Measurements from ENCODE around the gene WDR86. TPM values are rescaled to one million over a fixed set of nuclear protein-coding genes. Genes with fewer than 3 reads are reported as not detected.

Gene WDR86
- polyA plus RNA-seq, 1 donor from 2014 or later = 46.2 TPM

GRCh38 chr7:151351027-151351426 is 58.8 kb downstream of the WDR86 start:
- Histone ChIP-seq H2AFZ (ENCODE audit: low read depth, low read length) (no peak overlapping the region), H3K79me2 (replicated peaks; ENCODE audit: insufficient read depth, low read length) (no peaks in the 10 kb centered on the region), H3K9me3 (ENCODE audit: low read length) (no peaks in the 10 kb centered on the region), H3K27ac (ENCODE audit: low read length) (no peak overlapping the region), H3K4me3 (ENCODE audit: low read length) (no peak overlapping the region), H3K27me3 (ENCODE audit: insufficient read depth, low read depth, low read length) (no peaks in the 10 kb centered on the region), H3K36me3 (ENCODE audit: insufficient read depth, low read length) (no peaks in the 10 kb centered on the region), H3K9me2 (ENCODE audit: insufficient read depth, low read length) (no peaks in the 10 kb centered on the region), H4K20me1 (ENCODE audit: insufficient read depth) (no peaks in the 10 kb centered on the region), H3F3A (ENCODE audit: insufficient read depth, low read length, poor library complexity, severe bottlenecking) (no peaks in the 10 kb centered on the region), H3K4me2 (ENCODE audit: low read length) (no peak overlapping the region), H3K9ac (ENCODE audit: low read length) (no peak overlapping the region)
- TF ChIP-seq MXI1 (conservative IDR thresholded peaks at IDR 0.05; ENCODE audit: poor library complexity, severe bottlenecking) (no peak), EZH2 (IDR thresholded peaks at IDR 0.05; ENCODE audit: borderline replicate concordance, insufficient read depth, low read length, poor library complexity, severe bottlenecking) (no peak), CTCF (IDR thresholded peaks at IDR 0.05; ENCODE audit: poor library complexity, severe bottlenecking) (no peak), TAF1 (IDR thresholded peaks at IDR 0.05; ENCODE audit: low read depth) (no peak), POLR2AphosphoS5 (IDR thresholded peaks at IDR 0.05) (no peak), SMC3 (conservative IDR thresholded peaks at IDR 0.05; ENCODE audit: poor library complexity) (no peak)

GRCh38 chr7:151349507-151349853 is 60.4 kb downstream of the WDR86 start:
- TF ChIP-seq POLR2AphosphoS5 (IDR thresholded peaks at IDR 0.05) (no peak), MXI1 (conservative IDR thresholded peaks at IDR 0.05; ENCODE audit: poor library complexity, severe bottlenecking) (no peak), EP300 (conservative IDR thresholded peaks at IDR 0.05; ENCODE audit: poor library complexity, severe bottlenecking) (no peak)
- no peak overlapping the region for H3K27ac ChIP-seq (ENCODE audit: low read length)

GRCh38 chr7:151348970-151349369 is 60.9 kb downstream of the WDR86 start:
- Histone ChIP-seq H3K36me3 (ENCODE audit: insufficient read depth, low read length) (peaks cover 6% of the 10 kb centered on the region), H4K20me1 (ENCODE audit: insufficient read depth) (no peaks in the 10 kb centered on the region), H3K79me2 (replicated peaks; ENCODE audit: insufficient read depth, low read length) (no peaks in the 10 kb centered on the region), H3K9ac (ENCODE audit: low read length) (no peak overlapping the region), H3K27me3 (ENCODE audit: insufficient read depth, low read depth, low read length) (no peaks in the 10 kb centered on the region), H2AFZ (ENCODE audit: low read depth, low read length) (no peak overlapping the region), H3K9me3 (ENCODE audit: low read length) (no peaks in the 10 kb centered on the region), H3K27ac (ENCODE audit: low read length) (no peak overlapping the region), H3K4me2 (ENCODE audit: low read length) (no peak overlapping the region), H3K9me2 (ENCODE audit: insufficient read depth, low read length) (no peaks in the 10 kb centered on the region), H3F3A (ENCODE audit: insufficient read depth, low read length, poor library complexity, severe bottlenecking) (no peaks in the 10 kb centered on the region), H3K4me3 (ENCODE audit: low read length) (no peak overlapping the region)
- no peak for TF ChIP-seq MXI1 (conservative IDR thresholded peaks at IDR 0.05; ENCODE audit: poor library complexity, severe bottlenecking)

More at GRCh38 chr7:151349507-151349853, 60.4 kb downstream of the WDR86 start:
- H3K27me3 ChIP-seq (ENCODE audit: insufficient read depth, low read depth, low read length) = no peaks in the 10 kb centered on the region
- no peaks in the 10 kb centered on the region for H3K9me2 ChIP-seq (ENCODE audit: insufficient read depth, low read length)
- no peak overlapping the region for H2AFZ ChIP-seq (ENCODE audit: low read depth, low read length)
- no peaks in the 10 kb centered on the region for H3F3A ChIP-seq (ENCODE audit: insufficient read depth, low read length, poor library complexity, severe bottlenecking)
- H3K4me2 ChIP-seq (ENCODE audit: low read length) = no peak overlapping the region
- no peaks in the 10 kb centered on the region for H4K20me1 ChIP-seq (ENCODE audit: insufficient read depth)
- no peak overlapping the region for H3K9ac ChIP-seq (ENCODE audit: low read length)
- no peaks in the 10 kb centered on the region for H3K79me2 ChIP-seq (replicated peaks; ENCODE audit: insufficient read depth, low read length)
- H3K9me3 ChIP-seq (ENCODE audit: low read length) = no peaks in the 10 kb centered on the region
- H3K4me3 ChIP-seq (ENCODE audit: low read length) = no peak overlapping the region
- H3K36me3 ChIP-seq (ENCODE audit: insufficient read depth, low read length) = peaks cover 6% of the 10 kb centered on the region

- H2AFZ ChIP-seq (ENCODE audit: low read depth, low read length) = no peak overlapping the region
- H3K9ac ChIP-seq (ENCODE audit: low read length) = no peak overlapping the region
- no peak overlapping the region for H3K27ac ChIP-seq (ENCODE audit: low read length)
- peaks cover 3% of the 10 kb centered on the region for H3K79me2 ChIP-seq (replicated peaks; ENCODE audit: insufficient read depth, low read length)
- no peak for TF ChIP-seq EP300 (conservative IDR thresholded peaks at IDR 0.05; ENCODE audit: poor library complexity, severe bottlenecking)
- no peak for TF ChIP-seq SMC3 (conservative IDR thresholded peaks at IDR 0.05; ENCODE audit: poor library complexity)
- TF ChIP-seq REST (IDR thresholded peaks at IDR 0.05; ENCODE audit: borderline replicate concordance) = no peak
- no peak for TF ChIP-seq EZH2 (IDR thresholded peaks at IDR 0.05; ENCODE audit: borderline replicate concordance, insufficient read depth, low read length, poor library complexity, severe bottlenecking)
- no peak for TF ChIP-seq CTCF (IDR thresholded peaks at IDR 0.05; ENCODE audit: poor library complexity, severe bottlenecking)
- no peak for TF ChIP-seq TAF1 (IDR thresholded peaks at IDR 0.05; ENCODE audit: low read depth)
- no peak for TF ChIP-seq POLR2AphosphoS5 (IDR thresholded peaks at IDR 0.05)
- no peak overlapping the region for H3K4me3 ChIP-seq (ENCODE audit: low read length)
- no peaks in the 10 kb centered on the region for H4K20me1 ChIP-seq (ENCODE audit: insufficient read depth)
- no peaks in the 10 kb centered on the region for H3K9me3 ChIP-seq (ENCODE audit: low read length)
- H3K36me3 ChIP-seq (ENCODE audit: insufficient read depth, low read length) = peaks cover 6% of the 10 kb centered on the region
- no peak overlapping the region for H3K4me2 ChIP-seq (ENCODE audit: low read length)
- H3F3A ChIP-seq (ENCODE audit: insufficient read depth, low read length, poor library complexity, severe bottlenecking) = no peaks in the 10 kb centered on the region
- H3K9me2 ChIP-seq (ENCODE audit: insufficient read depth, low read length) = no peaks in the 10 kb centered on the region
- H3K27me3 ChIP-seq (ENCODE audit: insufficient read depth, low read depth, low read length) = no peaks in the 10 kb centered on the region
Observed at GRCh38 chr7:151347200-151347599, 62.6 kb downstream of the WDR86 start.

Measured in neural cell (in vitro differentiated cells).